Measurements from ENCODE around the gene U2AF2. TPM values are rescaled to one million over a fixed set of nuclear protein-coding genes. Genes with fewer than 3 reads are reported as not detected.

U2AF2 gene
- total RNA-seq, 1 experiment from 2014 or later, result 545 TPM

DNA sequence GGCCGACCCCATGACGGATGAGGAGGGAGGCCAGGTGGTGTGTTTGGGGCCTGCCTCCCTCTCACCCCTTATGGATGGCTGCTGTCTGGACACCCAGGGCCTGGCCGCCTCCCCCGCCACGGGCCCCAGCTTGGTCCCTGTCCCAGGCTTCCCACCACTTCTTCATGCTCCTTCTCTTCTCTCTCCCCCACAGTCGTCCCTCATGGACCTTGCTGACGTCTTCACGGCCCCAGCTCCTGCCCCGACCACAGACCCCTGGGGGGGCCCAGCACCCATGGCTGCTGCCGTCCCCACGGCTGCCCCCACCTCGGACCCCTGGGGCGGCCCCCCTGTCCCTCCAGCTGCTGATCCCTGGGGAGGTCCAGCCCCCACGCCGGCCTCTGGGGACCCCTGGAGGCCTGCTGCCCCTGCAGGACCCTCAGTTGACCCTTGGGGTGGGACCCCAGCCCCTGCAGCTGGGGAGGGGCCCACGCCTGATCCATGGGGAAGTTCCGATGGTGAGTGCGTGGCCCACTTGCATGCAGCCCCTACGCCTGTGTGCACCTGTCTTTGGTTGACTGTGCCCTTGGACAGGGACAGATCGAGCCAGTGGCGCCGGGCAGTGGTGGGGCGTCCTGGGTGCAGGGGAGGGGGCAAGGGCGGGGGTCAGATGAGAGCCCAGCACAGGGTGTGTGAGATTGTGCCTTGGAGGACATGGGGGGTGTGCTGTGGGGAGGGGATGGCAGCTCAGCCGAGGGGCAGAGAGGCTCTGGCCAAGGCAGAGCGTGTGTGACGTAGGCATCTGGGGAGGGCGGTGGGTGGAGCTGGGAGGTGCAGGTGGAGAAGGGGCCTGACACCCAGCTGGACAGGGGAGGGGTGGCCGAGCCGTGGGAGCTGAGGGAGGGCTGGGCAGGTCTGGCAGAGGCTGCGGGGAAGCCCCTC, 37.0 kb downstream of the U2AF2 start:
- Histone ChIP-seq H3K27ac (ENCODE audit: low read length) (no peak overlapping the region), H3K4me1 (ENCODE audit: control insufficient read depth, insufficient read depth, low read length) (peaks cover 3% of the 10 kb centered on the region; the same call in 1 of the 2 replicates), H3K4me3 (ENCODE audit: low read depth in 2 of 2, low read length in 2 of 2) (no peak overlapping the region), H3K27me3 (ENCODE audit: control insufficient read depth, insufficient read depth, low read length) (no peaks in the 10 kb centered on the region), H3K36me3 (ENCODE audit: control insufficient read depth, insufficient read depth, low read length) (peaks cover 5% of the 10 kb centered on the region), H3K9me3 (ENCODE audit: control insufficient read depth, insufficient read depth, low read depth, low read length) (no peaks in the 10 kb centered on the region)
- in situ Hi-C loops (cut with HindIII; ENCODE audit: low pct_unique_long_range_greater_than_20kb, low sequenced_read_pairs) (no loop called here), intact Hi-C loops (cut with micrococcal nuclease; ENCODE audit: unreplicated experiment) (no loop called here)
- BruUV-seq (replicated peaks), result no TSS peak
- DNase-seq (ENCODE audit: low read depth, low spot score) (no peak), ATAC-seq (no peak)
- ChIA-PET POLR2A (interaction anchor here (0.7 kb wide), 1 partner anchor 339 kb away, joined by 5 read pairs; no protein-coding TSS in a partner anchor), CTCF (interaction anchor here (0.7 kb wide), 1 partner anchor 85 kb away, joined by 14 read pairs; no protein-coding TSS in a partner anchor)
- no peak for TF ChIP-seq TCF7L2 (IDR thresholded peaks at IDR 0.05; ENCODE audit: low read depth, low read length)
- TF ChIP-seq, protein P1, sequence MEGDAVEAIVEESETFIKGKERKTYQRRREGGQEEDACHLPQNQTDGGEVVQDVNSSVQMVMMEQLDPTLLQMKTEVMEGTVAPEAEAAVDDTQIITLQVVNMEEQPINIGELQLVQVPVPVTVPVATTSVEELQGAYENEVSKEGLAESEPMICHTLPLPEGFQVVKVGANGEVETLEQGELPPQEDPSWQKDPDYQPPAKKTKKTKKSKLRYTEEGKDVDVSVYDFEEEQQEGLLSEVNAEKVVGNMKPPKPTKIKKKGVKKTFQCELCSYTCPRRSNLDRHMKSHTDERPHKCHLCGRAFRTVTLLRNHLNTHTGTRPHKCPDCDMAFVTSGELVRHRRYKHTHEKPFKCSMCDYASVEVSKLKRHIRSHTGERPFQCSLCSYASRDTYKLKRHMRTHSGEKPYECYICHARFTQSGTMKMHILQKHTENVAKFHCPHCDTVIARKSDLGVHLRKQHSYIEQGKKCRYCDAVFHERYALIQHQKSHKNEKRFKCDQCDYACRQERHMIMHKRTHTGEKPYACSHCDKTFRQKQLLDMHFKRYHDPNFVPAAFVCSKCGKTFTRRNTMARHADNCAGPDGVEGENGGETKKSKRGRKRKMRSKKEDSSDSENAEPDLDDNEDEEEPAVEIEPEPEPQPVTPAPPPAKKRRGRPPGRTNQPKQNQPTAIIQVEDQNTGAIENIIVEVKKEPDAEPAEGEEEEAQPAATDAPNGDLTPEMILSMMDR (IDR thresholded peaks at IDR 0.05), result no peak

DNA sequence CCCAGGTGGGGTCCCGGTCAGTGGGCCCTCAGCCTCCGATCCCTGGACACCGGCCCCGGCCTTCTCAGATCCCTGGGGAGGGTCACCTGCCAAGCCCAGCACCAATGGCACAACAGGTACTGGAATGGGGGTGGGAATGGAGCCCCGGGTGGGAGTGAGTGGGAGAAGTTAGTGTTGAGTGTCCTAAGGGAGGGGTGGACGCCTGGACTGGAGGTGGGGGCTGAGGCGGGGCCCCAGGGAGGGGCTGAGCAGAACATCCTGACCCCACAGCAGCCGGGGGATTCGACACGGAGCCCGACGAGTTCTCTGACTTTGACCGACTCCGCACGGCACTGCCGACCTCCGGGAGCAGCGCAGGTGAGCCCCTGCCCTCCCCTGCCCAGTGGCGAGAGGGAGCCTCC, 37.8 kb downstream of the U2AF2 start:
- DNase-seq (ENCODE audit: low read depth, low spot score) (no peak), ATAC-seq (no peak)
- CTCF ChIA-PET, result no interaction called here
- no peak for TF ChIP-seq SIN3A (IDR thresholded peaks at IDR 0.05; ENCODE audit: borderline replicate concordance, insufficient read depth, low read depth, low read length)
- TF ChIP-seq, protein P2, sequence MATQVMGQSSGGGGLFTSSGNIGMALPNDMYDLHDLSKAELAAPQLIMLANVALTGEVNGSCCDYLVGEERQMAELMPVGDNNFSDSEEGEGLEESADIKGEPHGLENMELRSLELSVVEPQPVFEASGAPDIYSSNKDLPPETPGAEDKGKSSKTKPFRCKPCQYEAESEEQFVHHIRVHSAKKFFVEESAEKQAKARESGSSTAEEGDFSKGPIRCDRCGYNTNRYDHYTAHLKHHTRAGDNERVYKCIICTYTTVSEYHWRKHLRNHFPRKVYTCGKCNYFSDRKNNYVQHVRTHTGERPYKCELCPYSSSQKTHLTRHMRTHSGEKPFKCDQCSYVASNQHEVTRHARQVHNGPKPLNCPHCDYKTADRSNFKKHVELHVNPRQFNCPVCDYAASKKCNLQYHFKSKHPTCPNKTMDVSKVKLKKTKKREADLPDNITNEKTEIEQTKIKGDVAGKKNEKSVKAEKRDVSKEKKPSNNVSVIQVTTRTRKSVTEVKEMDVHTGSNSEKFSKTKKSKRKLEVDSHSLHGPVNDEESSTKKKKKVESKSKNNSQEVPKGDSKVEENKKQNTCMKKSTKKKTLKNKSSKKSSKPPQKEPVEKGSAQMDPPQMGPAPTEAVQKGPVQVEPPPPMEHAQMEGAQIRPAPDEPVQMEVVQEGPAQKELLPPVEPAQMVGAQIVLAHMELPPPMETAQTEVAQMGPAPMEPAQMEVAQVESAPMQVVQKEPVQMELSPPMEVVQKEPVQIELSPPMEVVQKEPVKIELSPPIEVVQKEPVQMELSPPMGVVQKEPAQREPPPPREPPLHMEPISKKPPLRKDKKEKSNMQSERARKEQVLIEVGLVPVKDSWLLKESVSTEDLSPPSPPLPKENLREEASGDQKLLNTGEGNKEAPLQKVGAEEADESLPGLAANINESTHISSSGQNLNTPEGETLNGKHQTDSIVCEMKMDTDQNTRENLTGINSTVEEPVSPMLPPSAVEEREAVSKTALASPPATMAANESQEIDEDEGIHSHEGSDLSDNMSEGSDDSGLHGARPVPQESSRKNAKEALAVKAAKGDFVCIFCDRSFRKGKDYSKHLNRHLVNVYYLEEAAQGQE (IDR thresholded peaks at IDR 0.05; ENCODE audit: insufficient read depth in 1 of 2, low read depth in 2 of 2, low read length in 1 of 2), result no peak
- TF ChIP-seq TCF7L2 (IDR thresholded peaks at IDR 0.05; ENCODE audit: low read depth, low read length), result no peak
- TF ChIP-seq POLR2AphosphoS5 (IDR thresholded peaks at IDR 0.05; ENCODE audit: low read depth, low read length), result no peak
- TF ChIP-seq, protein P1 (IDR thresholded peaks at IDR 0.05), result no peak
- H3K36me3 ChIP-seq (ENCODE audit: control insufficient read depth, insufficient read depth, low read length), result peaks cover 5% of the 10 kb centered on the region
- in situ Hi-C loops (cut with HindIII; ENCODE audit: low pct_unique_long_range_greater_than_20kb, low sequenced_read_pairs), result no loop called here
- intact Hi-C loops (cut with micrococcal nuclease; ENCODE audit: unreplicated experiment), result no loop called here
- H3K9me3 ChIP-seq (ENCODE audit: control insufficient read depth, insufficient read depth, low read depth, low read length), result no peaks in the 10 kb centered on the region
- POLR2A ChIA-PET, result no interaction called here
- H3K4me3 ChIP-seq (ENCODE audit: low read depth in 2 of 2, low read length in 2 of 2), result no peak overlapping the region
- no TSS peak for BruUV-seq (replicated peaks)
- no peak overlapping the region for H3K27ac ChIP-seq (ENCODE audit: low read length)
- H3K4me1 ChIP-seq (ENCODE audit: control insufficient read depth, insufficient read depth, low read length), result peaks cover 3% of the 10 kb centered on the region; the same call in 1 of the 2 replicates
- no peaks in the 10 kb centered on the region for H3K27me3 ChIP-seq (ENCODE audit: control insufficient read depth, insufficient read depth, low read length)
